GM12873 (cell line): ENCODE data around the gene TTC21A.

Experiments
- CTCF ChIP-seq: IDR thresholded peaks from 2 replicates; pipeline ENCODE4 v1.5.1; 2012; ENCODE audit warnings: low read depth, mild to moderate bottlenecking, moderate library complexity, low read length, control low read depth; ENCODE audit not compliant: insufficient read depth; ENCODE audit errors: missing control alignments

Gene TTC21A, protein sequence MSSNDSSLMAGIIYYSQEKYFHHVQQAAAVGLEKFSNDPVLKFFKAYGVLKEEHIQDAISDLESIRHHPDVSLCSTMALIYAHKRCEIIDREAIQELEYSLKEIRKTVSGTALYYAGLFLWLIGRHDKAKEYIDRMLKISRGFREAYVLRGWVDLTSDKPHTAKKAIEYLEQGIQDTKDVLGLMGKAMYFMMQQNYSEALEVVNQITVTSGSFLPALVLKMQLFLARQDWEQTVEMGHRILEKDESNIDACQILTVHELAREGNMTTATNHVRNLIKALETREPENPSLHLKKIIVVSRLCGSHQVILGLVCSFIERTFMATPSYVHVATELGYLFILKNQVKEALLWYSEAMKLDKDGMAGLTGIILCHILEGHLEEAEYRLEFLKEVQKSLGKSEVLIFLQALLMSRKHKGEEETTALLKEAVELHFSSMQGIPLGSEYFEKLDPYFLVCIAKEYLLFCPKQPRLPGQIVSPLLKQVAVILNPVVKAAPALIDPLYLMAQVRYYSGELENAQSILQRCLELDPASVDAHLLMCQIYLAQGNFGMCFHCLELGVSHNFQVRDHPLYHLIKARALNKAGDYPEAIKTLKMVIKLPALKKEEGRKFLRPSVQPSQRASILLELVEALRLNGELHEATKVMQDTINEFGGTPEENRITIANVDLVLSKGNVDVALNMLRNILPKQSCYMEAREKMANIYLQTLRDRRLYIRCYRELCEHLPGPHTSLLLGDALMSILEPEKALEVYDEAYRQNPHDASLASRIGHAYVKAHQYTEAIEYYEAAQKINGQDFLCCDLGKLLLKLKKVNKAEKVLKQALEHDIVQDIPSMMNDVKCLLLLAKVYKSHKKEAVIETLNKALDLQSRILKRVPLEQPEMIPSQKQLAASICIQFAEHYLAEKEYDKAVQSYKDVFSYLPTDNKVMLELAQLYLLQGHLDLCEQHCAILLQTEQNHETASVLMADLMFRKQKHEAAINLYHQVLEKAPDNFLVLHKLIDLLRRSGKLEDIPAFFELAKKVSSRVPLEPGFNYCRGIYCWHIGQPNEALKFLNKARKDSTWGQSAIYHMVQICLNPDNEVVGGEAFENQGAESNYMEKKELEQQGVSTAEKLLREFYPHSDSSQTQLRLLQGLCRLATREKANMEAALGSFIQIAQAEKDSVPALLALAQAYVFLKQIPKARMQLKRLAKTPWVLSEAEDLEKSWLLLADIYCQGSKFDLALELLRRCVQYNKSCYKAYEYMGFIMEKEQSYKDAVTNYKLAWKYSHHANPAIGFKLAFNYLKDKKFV (N-terminal part only)

GRCh38 chr3:39107388-39108199 lies at the start of gene TTC21A, which contains the start of gene GORASP1:
TSS of gene TTC21A (plus strand) at chr3:39107680. CDS start at chr3:39107838, 158 bp downstream.
TSS of gene GORASP1 (minus strand) at chr3:39107627. CDS start at chr3:39107541, 86 bp downstream.
- TF ChIP-seq CTCF, result no peak

DNA sequence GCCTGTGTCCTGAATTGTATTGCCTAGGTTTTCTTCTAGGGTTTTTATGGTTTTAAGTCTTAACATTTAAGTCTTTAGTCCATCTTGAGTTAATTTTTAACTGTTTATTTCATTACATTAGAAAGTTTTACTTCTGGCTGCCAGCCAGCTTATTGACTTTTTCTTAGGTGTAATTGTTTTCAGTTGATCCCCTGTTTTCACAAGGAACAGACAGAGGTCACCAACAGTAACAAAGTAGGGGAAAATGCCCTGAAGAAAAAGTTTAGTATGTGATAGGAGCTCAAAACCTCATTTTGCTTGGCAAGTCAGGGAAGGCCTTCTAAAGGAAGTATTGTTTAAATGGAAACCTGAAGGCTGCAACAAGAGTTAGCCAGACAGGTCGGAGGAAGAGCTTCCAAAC lies 45.3 kb upstream of the TTC21A start:
- no peak for TF ChIP-seq CTCF

GRCh38 chr3:39063143-39063542 lies 44.3 kb upstream of the TTC21A start:
- TF ChIP-seq CTCF, result no peak

DNA sequence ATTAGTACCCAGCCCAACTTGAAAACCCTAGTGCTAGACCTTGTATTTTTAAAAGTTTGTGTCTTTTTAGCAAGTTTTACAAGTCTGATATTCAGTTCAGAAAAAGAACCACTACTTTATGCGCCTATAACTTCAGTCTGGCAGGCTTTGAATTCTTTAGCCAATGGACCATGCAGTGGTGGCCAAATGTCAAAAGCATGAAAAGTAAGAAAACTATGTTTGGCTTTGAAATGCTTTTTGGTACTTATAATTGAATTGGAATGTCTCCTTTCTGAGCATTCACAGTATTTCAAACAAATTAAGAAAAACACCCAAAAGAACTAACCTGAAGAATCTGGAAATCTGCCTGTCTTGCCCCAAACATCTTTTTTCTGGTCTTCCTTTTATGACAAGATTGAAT lies 42.8 kb upstream of the TTC21A start:
- TF ChIP-seq CTCF, result no peak

GRCh38 chr3:39065197-39065596 lies 42.3 kb upstream of the TTC21A start:
- TF ChIP-seq CTCF, result peak; percentile 82

- TF ChIP-seq CTCF, result no peak
These were observed 40.2 kb upstream of the TTC21A start for GRCh38 chr3:39067286-39067685.
